IMR-90 (cell line): Measurements from ENCODE around the gene MALRD1. TPM values are rescaled to one million over a fixed set of nuclear protein-coding genes. Genes with fewer than 3 reads are reported as not detected.

Experiments used
- ATAC-seq: fragments of 200-7000 bp; cut with Tn5 transposase; 2 replicates; pipeline ENCODE4 v1.9.1; 2020; ENCODE audit warnings: low read depth, mild to moderate bottlenecking, moderate library complexity
- BruUV-seq: library from RNA; stranded (reverse); fragments of 400-500 nt; replicated peaks from 2 replicates; lab custom pipeline; 2021; lab: Mats Ljungman, UMichigan
- CTCF ChIA-PET: fragments of 300-600 bp; formaldehyde crosslinking; extraction: SDS; loops from one replicate; lab custom pipeline; 2021; ENCODE audit warnings: antibody characterized with exemption; lab: Yijun Ruan, JAX
- POLR2A ChIA-PET: fragments of 300-600 bp; sonication (Branson Sonifier 250); formaldehyde crosslinking; loops from one replicate; lab custom pipeline; 2022; ENCODE audit warnings: antibody characterized with exemption; ENCODE audit not compliant: unreplicated experiment; lab: Charles Lee
- DNase-seq: peaks from one replicate; pipeline ENCODE4 v3.0.0; 2013
- H2AFZ ChIP-seq: replicated peaks from 2 replicates; pipeline ENCODE3; 2013; ENCODE audit warnings: low read length, mild to moderate bottlenecking; ENCODE audit not compliant: poor library complexity
- H2AK5ac ChIP-seq: 2 replicates; pipeline ENCODE4 v1.6.1; 2013; ENCODE audit warnings: low read depth, low read length, inconsistent platforms
- H2AK9ac ChIP-seq: replicated peaks from 2 replicates; pipeline ENCODE3; 2013; ENCODE audit warnings: mild to moderate bottlenecking, low read depth, low read length, moderate library complexity; ENCODE audit not compliant: poor library complexity
- H2BK120ac ChIP-seq: 2 replicates; pipeline ENCODE4 v1.6.1; 2013; ENCODE audit warnings: low read depth, low read length, inconsistent platforms
- H2BK15ac ChIP-seq: 3 replicates; pipeline ENCODE4 v1.6.1; 2013; ENCODE audit warnings: low read depth, low read length, inconsistent platforms
- H2BK20ac ChIP-seq: 2 replicates; pipeline ENCODE4 v1.6.1; 2013; ENCODE audit warnings: low read depth, mild to moderate bottlenecking, inconsistent platforms, low read length, moderate library complexity
- H2BK5ac ChIP-seq: 2 replicates; pipeline ENCODE4 v1.6.1; 2013; ENCODE audit warnings: mild to moderate bottlenecking, low read depth, low read length, inconsistent platforms; ENCODE audit not compliant: poor library complexity, severe bottlenecking
- H3K14ac ChIP-seq: replicated peaks from 2 replicates; pipeline ENCODE4 v1.6.1; 2013; ENCODE audit warnings: low read depth, low read length, inconsistent platforms
- H3K18ac ChIP-seq: 2 replicates; pipeline ENCODE4 v1.6.1; 2013; ENCODE audit warnings: low read depth, low read length, control low read depth
- H3K23ac ChIP-seq: 2 replicates; pipeline ENCODE4 v1.6.1; 2013; ENCODE audit warnings: low read depth, low read length, inconsistent platforms
- H3K27ac ChIP-seq: 2 replicates; pipeline ENCODE4 v1.5.1; 2013; ENCODE audit warnings: mild to moderate bottlenecking, control low read depth, low read length; ENCODE audit not compliant: insufficient read depth
- H3K27me3 ChIP-seq: 2 replicates; pipeline ENCODE4 v1.6.1; 2013; ENCODE audit warnings: low read length; ENCODE audit not compliant: control insufficient read depth, insufficient read depth
- H3K36me3 ChIP-seq: 2 replicates; pipeline ENCODE4 v1.6.1; 2013; ENCODE audit warnings: low read length, mixed read lengths; ENCODE audit not compliant: control insufficient read depth, insufficient read depth
- H3K4ac ChIP-seq: 2 replicates; pipeline ENCODE4 v1.6.1; 2013; ENCODE audit warnings: low read depth, low read length, inconsistent platforms
- H3K4me1 ChIP-seq: 2 replicates; pipeline ENCODE4 v1.6.1; 2013; ENCODE audit warnings: low read length, mixed read lengths; ENCODE audit not compliant: control insufficient read depth, insufficient read depth
- H3K4me2 ChIP-seq: 2 replicates; pipeline ENCODE4 v1.6.1; 2013; ENCODE audit warnings: low read depth, mild to moderate bottlenecking, control low read depth, low read length, moderate library complexity
- H3K4me3 ChIP-seq: 2 replicates; pipeline ENCODE4 v1.5.1; 2013; ENCODE audit warnings: low read depth, mild to moderate bottlenecking, control low read depth, low read length, moderate library complexity; ENCODE audit not compliant: insufficient read depth
- H3K56ac ChIP-seq: 2 replicates; pipeline ENCODE4 v1.6.1; 2013; ENCODE audit warnings: low read length, inconsistent platforms; ENCODE audit not compliant: insufficient read depth; ENCODE audit errors: extremely low read depth
- H3K79me1 ChIP-seq, 2 experiments: 2 replicates each; pipeline ENCODE4 v1.6.1; 2013; ENCODE audit warnings: low read length in 2 of 2, inconsistent platforms in 1 of 2, low read depth in 1 of 2
- H3K9ac ChIP-seq: 2 replicates; pipeline ENCODE4 v1.6.1; 2013; ENCODE audit warnings: low read depth, low read length, control low read depth
- H3K9me1 ChIP-seq: 2 replicates; pipeline ENCODE4 v1.6.1; 2013; ENCODE audit warnings: low read length, inconsistent platforms; ENCODE audit not compliant: insufficient read depth
- H3K9me3 ChIP-seq: 2 replicates; pipeline ENCODE4 v1.6.1; 2013; ENCODE audit warnings: low read length; ENCODE audit not compliant: control insufficient read depth, insufficient read depth
- H4K20me1 ChIP-seq: 2 replicates; pipeline ENCODE4 v1.6.1; 2013; ENCODE audit warnings: low read length, inconsistent platforms; ENCODE audit not compliant: insufficient read depth
- H4K5ac ChIP-seq: 2 replicates; pipeline ENCODE4 v1.6.1; 2013; ENCODE audit warnings: mild to moderate bottlenecking, low read depth, low read length, control low read depth
- H4K8ac ChIP-seq, 2 experiments: 2 replicates each; pipeline ENCODE4 v1.6.1; 2013; ENCODE audit warnings: low read depth in 2 of 2, low read length in 2 of 2, control low read depth in 1 of 2, inconsistent platforms in 1 of 2
- H4K91ac ChIP-seq: 2 replicates; pipeline ENCODE4 v1.6.1; 2013; ENCODE audit warnings: low read depth, low read length, inconsistent platforms; ENCODE audit not compliant: insufficient read depth
- BHLHE40 ChIP-seq: fragments of 150-350 bp; IDR thresholded peaks from 2 replicates; pipeline ENCODE4 v1.6.1; 2016; ENCODE audit warnings: mild to moderate bottlenecking, low read depth, low read length
- CHD1 ChIP-seq: IDR thresholded peaks from 2 replicates; pipeline ENCODE4 v1.6.1; 2012; ENCODE audit warnings: low read depth, low read length, improper control_type of control experiment
- ELK1 ChIP-seq: fragments of 150-350 bp; IDR thresholded peaks from 2 replicates; pipeline ENCODE4 v1.6.1; 2016; ENCODE audit warnings: low read depth, mild to moderate bottlenecking, low read length, moderate library complexity, borderline replicate concordance
- FOS ChIP-seq: fragments of 150-350 bp; IDR thresholded peaks from 2 replicates; pipeline ENCODE4 v1.6.1; 2016; ENCODE audit warnings: low read depth, low read length
- MAFK ChIP-seq: IDR thresholded peaks from 2 replicates; pipeline ENCODE4 v1.6.1; 2012; ENCODE audit warnings: low read depth, low read length, improper control_type of control experiment
- MAZ ChIP-seq: IDR thresholded peaks from 2 replicates; pipeline ENCODE4 v1.6.1; 2012; ENCODE audit warnings: low read depth, mild to moderate bottlenecking, low read length, improper control_type of control experiment, moderate library complexity, borderline replicate concordance
- MXI1 ChIP-seq: IDR thresholded peaks from 2 replicates; pipeline ENCODE4 v1.6.1; 2012; ENCODE audit warnings: low read depth, mild to moderate bottlenecking, low read length, moderate library complexity, borderline replicate concordance
- NFE2L2 ChIP-seq: fragments of 150-350 bp; IDR thresholded peaks from 2 replicates; pipeline ENCODE4 v1.6.1; 2016; ENCODE audit warnings: low read depth, mild to moderate bottlenecking, low read length
- POLR2A ChIP-seq: IDR thresholded peaks from 2 replicates; pipeline ENCODE4 v1.6.1; 2012; ENCODE audit warnings: mild to moderate bottlenecking, low read depth, low read length
- RCOR1 ChIP-seq: IDR thresholded peaks from 2 replicates; pipeline ENCODE4 v1.6.1; 2012; ENCODE audit warnings: mild to moderate bottlenecking, low read length, improper control_type of control experiment; ENCODE audit not compliant: insufficient replicate concordance
- WGBS, 2 experiments: methylation state at CpG; one replicate each; pipeline versions ENCODE4 v1.1.5 to v1.1.7; 2013; ENCODE audit warnings: missing lambda C conversion rate in 2 of 2; ENCODE audit not compliant: insufficient read length in 1 of 2; ENCODE audit errors: extremely low coverage in 2 of 2; 5-methylcytosine and 5-hydroxymethylcytosine counted together
- dilution Hi-C: fragments of 300-500 bp; cut with HindIII; formaldehyde crosslinking; loops from one replicate; pipeline ENCODE4 v1.14.3; 2018; ENCODE audit warnings: low sequenced_read_pairs; ENCODE audit not compliant: unreplicated experiment
- in situ Hi-C: fragments of 300-500 bp; cut with MboI; formaldehyde crosslinking; loops from 3 replicates; pipeline ENCODE4 v1.14.3; 2019; ENCODE audit warnings: low sequenced_read_pairs, inconsistent platforms, mixed read lengths
- intact Hi-C: fragments of 100-400 bp; cut with micrococcal nuclease; formaldehyde crosslinking; loops from 2 replicates; pipeline ENCODE4 v1.10.0; 2022
- polyA plus RNA-seq, 3 experiments: library from polyadenylated mRNA; depleted of rRNA; stranded (reverse); fragments of >200 nt; gene quantifications; 2 replicates each; pipeline ENCODE4 v1.2.3, GENCODE V29; 2012; ENCODE audit warnings: low replicate concordance in 1 of 3
- total RNA-seq: library from RNA; depleted of rRNA; stranded (reverse); fragments of >200 nt; gene quantifications from 2 replicates; pipeline ENCODE4 v1.2.3, GENCODE V29; 2012

The MALRD1 gene
- total and polyA plus RNA-seq, 2 of the 4 experiments (the other 2 are of a cell fraction) = 0.34 to 1.1 TPM

- H3K27me3 ChIP-seq = no peaks in the 10 kb centered on the region
- no peak overlapping the region for H2AFZ ChIP-seq
- no peak overlapping the region for H3K9ac ChIP-seq
- no peak overlapping the region for H3K18ac ChIP-seq
- ATAC-seq (no peak), DNase-seq (no peak)
- H2AK5ac ChIP-seq = no peak overlapping the region
- no peak for TF ChIP-seq MXI1
- TF ChIP-seq MAZ = no peak
- no peak for TF ChIP-seq NFE2L2
- TF ChIP-seq RCOR1 = no peak
- no peak for TF ChIP-seq POLR2A
- no peak for TF ChIP-seq BHLHE40
- no peak for TF ChIP-seq MAFK
- no peak for TF ChIP-seq CHD1
- no peak for TF ChIP-seq FOS
- TF ChIP-seq ELK1 = no peak
- no peak overlapping the region for H2BK20ac ChIP-seq
- H3K9me1 ChIP-seq = no peaks in the 10 kb centered on the region
- no peak overlapping the region for H4K91ac ChIP-seq
- no CpG with 5 or more reads among the region's 1 CpG for WGBS, 2 experiments
- no peaks in the 10 kb centered on the region for H3K79me1 ChIP-seq
- no peaks in the 10 kb centered on the region for H4K20me1 ChIP-seq
- BruUV-seq = no TSS peak
- H2BK15ac ChIP-seq = no peak overlapping the region
- H2AK9ac ChIP-seq = no peak overlapping the region
- H3K56ac ChIP-seq = no peak overlapping the region
- H2BK5ac ChIP-seq = no peak overlapping the region
- ChIA-PET POLR2A (no interaction called here), CTCF (interaction anchor here (0.6 kb wide), 1 partner anchor 1150 kb away, joined by 3 read pairs; no protein-coding TSS in a partner anchor)
- intact Hi-C loops (no loop called here), in situ Hi-C loops (no loop called here), dilution Hi-C loops (no loop called here)
- H2BK120ac ChIP-seq = no peak overlapping the region
- H3K23ac ChIP-seq = no peak overlapping the region
- no peak overlapping the region for H3K4me3 ChIP-seq
- no peak overlapping the region for H3K14ac ChIP-seq
- H3K4me2 ChIP-seq = no peak overlapping the region
- H3K27ac ChIP-seq = no peak overlapping the region
- no peaks in the 10 kb centered on the region for H3K9me3 ChIP-seq
- H3K4ac ChIP-seq = no peak overlapping the region
- no peak overlapping the region for H4K8ac ChIP-seq
- H3K4me1 ChIP-seq = no peaks in the 10 kb centered on the region
- no peak overlapping the region for H4K5ac ChIP-seq
- no peaks in the 10 kb centered on the region for H3K36me3 ChIP-seq
Measured at GRCh38 chr10:19580691-19581090, 532.1 kb downstream of the MALRD1 start.
